ENCODE results near the gene PDE5A.
A peak's percentile ranks its signal among the peaks of the same experiment; 100 is the strongest.
"Not testable (repeated sequence)": the region's sequence is repeated elsewhere in the genome, so short reads cannot be mapped to it uniquely, and the experiment has no call there.

Gene PDE5A

GRCh38 chr4:119477412-119478053 lies 151.1 kb downstream of the PDE5A start:
- no peak for TF ChIP-seq CTCF (IDR thresholded peaks at IDR 0.05; ENCODE audit: low read depth, low read length)

GRCh38 chr4:119471259-119471658 lies 157.3 kb downstream of the PDE5A start:
- no peak overlapping the region for H3K4me3 ChIP-seq (ENCODE audit: low read depth, low read length)
- no peak for TF ChIP-seq CTCF (IDR thresholded peaks at IDR 0.05; ENCODE audit: low read depth, low read length)

More at GRCh38 chr4:119477412-119478053, 151.1 kb downstream of the PDE5A start:
- H3K4me3 ChIP-seq (ENCODE audit: low read depth, low read length): no peak overlapping the region

GRCh38 chr4:119470737-119471063 lies 157.9 kb downstream of the PDE5A start:
- H3K4me3 ChIP-seq (ENCODE audit: low read depth, low read length): not testable (repeated sequence)

- not testable (repeated sequence) for H3K4me3 ChIP-seq (ENCODE audit: low read depth, low read length)
Observed at GRCh38 chr4:119470021-119470736, 158.4 kb downstream of the PDE5A start.

GRCh38 chr4:119469039-119469438 lies 159.6 kb downstream of the PDE5A start:
- H3K4me3 ChIP-seq (ENCODE audit: low read depth, low read length): not testable (repeated sequence)

- H3K4me3 ChIP-seq (ENCODE audit: low read depth, low read length): not testable (repeated sequence)
Observed at GRCh38 chr4:119462733-119463132, 165.9 kb downstream of the PDE5A start.

GRCh38 chr4:119455734-119456133 lies 172.9 kb downstream of the PDE5A start:
- not testable (repeated sequence) for H3K4me3 ChIP-seq (ENCODE audit: low read depth, low read length)

- 0 out of 2 replicates have a peak, but pooled peaks have one; percentile 5 for TF ChIP-seq CTCF (IDR thresholded peaks at IDR 0.05; ENCODE audit: low read depth, low read length)
- H3K4me3 ChIP-seq (ENCODE audit: low read depth, low read length): peak overlapping the region; percentile 70
Observed at GRCh38 chr4:119454491-119455270, 173.9 kb downstream of the PDE5A start.

- H3K4me3 ChIP-seq (ENCODE audit: low read depth, low read length): peak overlapping the region; percentile 70
Observed at GRCh38 chr4:119454151-119454490, 174.5 kb downstream of the PDE5A start.

GRCh38 chr4:119453286-119453685 lies 175.3 kb downstream of the PDE5A start:
- not testable (repeated sequence) for H3K4me3 ChIP-seq (ENCODE audit: low read depth, low read length)

GRCh38 chr4:119449851-119450250 lies 178.8 kb downstream of the PDE5A start:
- not testable (repeated sequence) for H3K4me3 ChIP-seq (ENCODE audit: low read depth, low read length)
